K562 (cell line): ENCODE data around the gene PRKACB. TPM values are rescaled to one million over a fixed set of nuclear protein-coding genes. Genes with fewer than 3 reads are reported as not detected.

Experiments
- ATAC-seq: fragments of 200-7000 bp; cut with Tn5 transposase; 3 replicates; pipeline ENCODE4 v1.9.1; 2020; ENCODE audit warnings: moderate library complexity
- BruUV-seq: library from RNA; stranded (reverse); fragments of 400-500 nt; replicated peaks from 2 replicates; lab custom pipeline; 2021; lab: Mats Ljungman, UMichigan
- CTCF ChIA-PET: fragments of 300-600 bp; formaldehyde crosslinking; extraction: SDS; loops from one replicate; lab custom pipeline; 2021; ENCODE audit warnings: low intra/inter-chr PET ratio; lab: Yijun Ruan, JAX
- POLR2A ChIA-PET: fragments of 300-600, 350-650 bp; sonication (Branson Sonifier 250); formaldehyde crosslinking; extraction: SDS; loops from one replicate; lab custom pipeline; 2021; ENCODE audit warnings: antibody characterized with exemption, inconsistent platforms; lab: Yijun Ruan, JAX
- DNase-seq, 4 experiments: peaks; one replicate each; pipeline versions ENCODE4 v3.0.0 to v3.0.0-alpha.2; 2011 to 2018; ENCODE audit warnings: low spot score in 3 of 4, mixed read lengths in 3 of 4; ENCODE audit errors: extremely low read depth in 1 of 4
- FAIRE-seq: peaks from 2 replicates; lab custom pipeline; 2011; peaks lifted over from hg19 to GRCh38; lab: Jason Lieb, UNC
- H2AFZ ChIP-seq: 2 replicates; pipeline ENCODE4 v1.6.0; 2011; ENCODE audit warnings: low read depth, low read length, control low read depth, inconsistent platforms
- H3K27ac ChIP-seq: fragments of 200-600 bp; 3 replicates; pipeline ENCODE4 v1.8.0; 2011; ENCODE audit warnings: low read depth, mild to moderate bottlenecking, control low read depth, inconsistent platforms, low read length, moderate library complexity, mixed read lengths; ENCODE audit errors: extremely low read depth
- H3K27me3 ChIP-seq, 2 experiments: fragments of 300-600 bp in 1 of 2; 2 replicates in 1 of 2; 3 replicates in 1 of 2; pipeline versions ENCODE4 v1.6.0 to v1.8.0; 2011; ENCODE audit warnings: inconsistent platforms in 2 of 2, low read length in 2 of 2, mild to moderate bottlenecking in 1 of 2, mixed read lengths in 1 of 2, moderate library complexity in 1 of 2; ENCODE audit not compliant: control insufficient read depth in 2 of 2, insufficient read depth in 2 of 2
- H3K36me3 ChIP-seq: fragments of 300-600 bp; 3 replicates; pipeline ENCODE4 v1.8.0; 2011; ENCODE audit warnings: mild to moderate bottlenecking, low read length, inconsistent platforms; ENCODE audit not compliant: control insufficient read depth, insufficient read depth
- H3K4me1 ChIP-seq, 2 experiments: fragments of 200-600 bp in 1 of 2; replicated peaks in 1 of 2; 2 replicates in 1 of 2; 3 replicates in 1 of 2; pipeline versions ENCODE4 v1.5.1 to v1.8.0; 2011; ENCODE audit warnings: inconsistent platforms in 2 of 2, low read length in 2 of 2, mild to moderate bottlenecking in 1 of 2, mixed read lengths in 1 of 2, moderate library complexity in 1 of 2; ENCODE audit not compliant: control insufficient read depth in 2 of 2, insufficient read depth in 2 of 2
- H3K4me2 ChIP-seq: 2 replicates; pipeline ENCODE4 v1.6.1; 2011; ENCODE audit warnings: low read length, control low read depth, inconsistent platforms, mixed read lengths; ENCODE audit not compliant: insufficient read depth
- H3K4me3 ChIP-seq: fragments of 200-600 bp; sonication (generic), shearing (Covaris generic); 2 replicates; pipeline ENCODE4 v1.5.1; 2016; ENCODE audit warnings: control low read depth, inconsistent platforms
- H3K79me2 ChIP-seq: fragments of 200-600 bp; 3 replicates; pipeline ENCODE4 v1.8.0; 2011; ENCODE audit warnings: low read length, inconsistent platforms; ENCODE audit not compliant: control insufficient read depth, insufficient read depth
- H3K9ac ChIP-seq, 2 experiments: 2 replicates each; pipeline versions ENCODE4 v1.6.0 to v1.6.1; 2011; ENCODE audit warnings: low read depth in 2 of 2, low read length in 2 of 2, control low read depth in 1 of 2, inconsistent platforms in 1 of 2, mild to moderate bottlenecking in 1 of 2, mixed read lengths in 1 of 2; ENCODE audit not compliant: insufficient read depth in 1 of 2
- H3K9me1 ChIP-seq: one replicate; pipeline ENCODE4 v1.6.0; 2011; ENCODE audit warnings: inconsistent platforms, mild to moderate bottlenecking, low read length, moderate library complexity; ENCODE audit not compliant: control insufficient read depth, insufficient read depth
- H3K9me3 ChIP-seq: replicated peaks from 2 replicates; pipeline ENCODE4 v1.5.1; 2011; ENCODE audit warnings: low read depth, low read length, inconsistent platforms; ENCODE audit not compliant: control insufficient read depth, insufficient read depth
- H4K20me1 ChIP-seq: replicated peaks from 2 replicates; pipeline ENCODE4 v1.6.1; 2011; ENCODE audit warnings: low read length, inconsistent platforms, mixed read lengths; ENCODE audit not compliant: control insufficient read depth, insufficient read depth
- CBFB ChIP-seq: sonication (generic); formaldehyde crosslinking; IDR thresholded peaks from 2 replicates; pipeline ENCODE4 v1.4.0; 2020; ENCODE audit warnings: mild to moderate bottlenecking, missing genetic modification reagents
- CBX3 ChIP-seq, 2 experiments: IDR thresholded peaks; 1 replicate in 1 of 2; 2 replicates in 1 of 2; pipeline ENCODE4 v1.6.1; 2012; ENCODE audit warnings: inconsistent platforms in 2 of 2, low read length in 2 of 2, borderline replicate concordance in 1 of 2, control low read depth in 1 of 2
- FOXJ2 ChIP-seq: fragments of 200-800 bp; sonication (Bioruptor generic); IDR thresholded peaks from 2 replicates; pipeline ENCODE4 v1.6.1; 2016; ENCODE audit warnings: missing genetic modification characterization, missing compliant biosample characterization
- NCOR1 ChIP-seq: fragments of 450-650 bp; IDR thresholded peaks from 2 replicates; pipeline ENCODE4 v1.6.1; 2016; ENCODE audit warnings: mild to moderate bottlenecking, moderate library complexity
- NFIX ChIP-seq: fragments of 250-450 bp; sonication (Bioruptor Pico); IDR thresholded peaks from 2 replicates; pipeline ENCODE4 v1.4.0; 2020; ENCODE audit warnings: low read depth, mild to moderate bottlenecking, moderate library complexity
- PATZ1 ChIP-seq: fragments of 250-450 bp; sonication (Bioruptor Pico); IDR thresholded peaks from 2 replicates; pipeline ENCODE4 v1.5.0; 2020; ENCODE audit warnings: mild to moderate bottlenecking, borderline replicate concordance
- ZMIZ1 ChIP-seq, 2 experiments: fragments of 150-350 bp in 1 of 2; IDR thresholded peaks; 2 replicates each; pipeline ENCODE4 v1.6.1; 2012 to 2016; ENCODE audit warnings: low read depth in 2 of 2, low read length in 2 of 2, mild to moderate bottlenecking in 1 of 2, moderate library complexity in 1 of 2
- WGBS: fragments of 100-300 bp; shearing (Covaris generic); methylation state at CpG from one replicate; pipeline ENCODE4 v1.1.6; 2016; ENCODE audit warnings: low coverage, mixed read lengths; ENCODE audit not compliant: insufficient coverage; ENCODE audit errors: missing lambda C conversion rate; 5-methylcytosine and 5-hydroxymethylcytosine counted together
- in situ Hi-C: fragments of 300-500 bp; cut with MboI; formaldehyde crosslinking; loops from 4 replicates; pipeline ENCODE4 v1.15.0; 2018; ENCODE audit warnings: inconsistent platforms, mixed read lengths
- intact Hi-C: fragments of 100-400 bp; cut with micrococcal nuclease; formaldehyde crosslinking; loops from 2 replicates; pipeline ENCODE4 v1.14.2; 2022
- polyA plus RNA-seq, 8 experiments: library from polyadenylated mRNA; depleted of rRNA in 4 of 8; stranded (reverse) in 5 of 8; unstranded in 3 of 8; fragments of >200 nt; fragmentation: Nextera tagmentation in 2 of 8; fragmentation: Illumina TruSeq in 1 of 8; extraction: Ambion mirVana in 2 of 8; extraction: Trizol in 1 of 8; gene quantifications; 2 replicates each; pipeline versions ENCODE4 v1.2.1 to v1.2.3, GENCODE V29; 2011 to 2014; ENCODE audit warnings: inconsistent platforms in 1 of 8, missing spikeins in 1 of 8
- total RNA-seq, 7 experiments: library from RNA; depleted of rRNA in 6 of 7; stranded (reverse); fragments of >200 nt in 6 of 7; fragmentation: Illumina TruSeq in 2 of 7; extraction: Trizol in 2 of 7; gene quantifications; 2 replicates each; pipeline versions ENCODE4 v1.2.1 to v1.2.3, GENCODE V29; 2011 to 2021; ENCODE audit warnings: low replicate concordance in 1 of 7
- TF ChIP-seq, protein P1 (sequence below): fragments of 450-650 bp; IDR thresholded peaks from 2 replicates; pipeline ENCODE4 v1.6.1; 2018; ENCODE audit not compliant: partially characterized antibody
- TF ChIP-seq, protein P2 (sequence below): fragments of 250-450 bp; sonication (Bioruptor Pico); IDR thresholded peaks from 2 replicates; pipeline ENCODE4 v1.4.0; 2020
- TF ChIP-seq, protein P3 (sequence below): sonication (generic); formaldehyde crosslinking; IDR thresholded peaks from 2 replicates; pipeline ENCODE4 v1.8.0; 2022; ENCODE audit warnings: missing genetic modification reagents, mild to moderate bottlenecking, borderline replicate concordance

The PRKACB gene
- total and polyA plus RNA-seq, 9 of the 15 experiments (the other 6 are each of a cell fraction or from before 2014, with no cell fraction given): 1.1 to 5.2 (median 2.8) TPM

GRCh38 chr1:84286071-84286470, 142.0 kb downstream of the PRKACB start:
- H3K9me3 ChIP-seq: 0 out of 2 replicates have a peak, but pooled peaks cover 2% of the 10 kb centered on the region
- H3K9me1 ChIP-seq: no peaks in the 10 kb centered on the region
- WGBS: 0% methylated on average over 1 of the region's 1 CpG
- FAIRE-seq (no peak), ATAC-seq (no peak), DNase-seq (no peak)
- no peak overlapping the region for H2AFZ ChIP-seq
- H3K4me2 ChIP-seq: no peak overlapping the region
- no peaks in the 10 kb centered on the region for H3K27me3 ChIP-seq
- TF ChIP-seq ZMIZ1 (IDR thresholded peaks at IDR 0.05; ENCODE audit: low read depth in 2 of 2, low read length in 2 of 2) (no peak), CBFB (no peak), CBX3 (IDR thresholded peaks at IDR 0.05; ENCODE audit: borderline replicate concordance in 1 of 2, low read length in 2 of 2) (no peak), PATZ1 (no peak), NCOR1 (no peak), NFIX (CRISPR knock-in tag) (no peak), FOXJ2 (tag) (no peak)
- TF ChIP-seq, protein P1, sequence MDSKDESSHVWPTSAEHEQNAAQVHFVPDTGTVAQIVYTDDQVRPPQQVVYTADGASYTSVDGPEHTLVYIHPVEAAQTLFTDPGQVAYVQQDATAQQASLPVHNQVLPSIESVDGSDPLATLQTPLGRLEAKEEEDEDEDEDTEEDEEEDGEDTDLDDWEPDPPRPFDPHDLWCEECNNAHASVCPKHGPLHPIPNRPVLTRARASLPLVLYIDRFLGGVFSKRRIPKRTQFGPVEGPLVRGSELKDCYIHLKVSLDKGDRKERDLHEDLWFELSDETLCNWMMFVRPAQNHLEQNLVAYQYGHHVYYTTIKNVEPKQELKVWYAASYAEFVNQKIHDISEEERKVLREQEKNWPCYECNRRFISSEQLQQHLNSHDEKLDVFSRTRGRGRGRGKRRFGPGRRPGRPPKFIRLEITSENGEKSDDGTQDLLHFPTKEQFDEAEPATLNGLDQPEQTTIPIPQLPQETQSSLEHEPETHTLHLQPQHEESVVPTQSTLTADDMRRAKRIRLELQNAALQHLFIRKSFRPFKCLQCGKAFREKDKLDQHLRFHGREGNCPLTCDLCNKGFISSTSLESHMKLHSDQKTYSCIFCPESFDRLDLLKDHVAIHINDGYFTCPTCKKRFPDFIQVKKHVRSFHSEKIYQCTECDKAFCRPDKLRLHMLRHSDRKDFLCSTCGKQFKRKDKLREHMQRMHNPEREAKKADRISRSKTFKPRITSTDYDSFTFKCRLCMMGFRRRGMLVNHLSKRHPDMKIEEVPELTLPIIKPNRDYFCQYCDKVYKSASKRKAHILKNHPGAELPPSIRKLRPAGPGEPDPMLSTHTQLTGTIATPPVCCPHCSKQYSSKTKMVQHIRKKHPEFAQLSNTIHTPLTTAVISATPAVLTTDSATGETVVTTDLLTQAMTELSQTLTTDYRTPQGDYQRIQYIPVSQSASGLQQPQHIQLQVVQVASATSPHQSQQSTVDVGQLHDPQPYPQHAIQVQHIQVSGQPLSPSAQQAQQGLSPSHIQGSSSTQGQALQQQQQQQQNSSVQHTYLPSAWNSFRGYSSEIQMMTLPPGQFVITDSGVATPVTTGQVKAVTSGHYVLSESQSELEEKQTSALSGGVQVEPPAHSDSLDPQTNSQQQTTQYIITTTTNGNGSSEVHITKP: no peak
- TF ChIP-seq, protein P2, sequence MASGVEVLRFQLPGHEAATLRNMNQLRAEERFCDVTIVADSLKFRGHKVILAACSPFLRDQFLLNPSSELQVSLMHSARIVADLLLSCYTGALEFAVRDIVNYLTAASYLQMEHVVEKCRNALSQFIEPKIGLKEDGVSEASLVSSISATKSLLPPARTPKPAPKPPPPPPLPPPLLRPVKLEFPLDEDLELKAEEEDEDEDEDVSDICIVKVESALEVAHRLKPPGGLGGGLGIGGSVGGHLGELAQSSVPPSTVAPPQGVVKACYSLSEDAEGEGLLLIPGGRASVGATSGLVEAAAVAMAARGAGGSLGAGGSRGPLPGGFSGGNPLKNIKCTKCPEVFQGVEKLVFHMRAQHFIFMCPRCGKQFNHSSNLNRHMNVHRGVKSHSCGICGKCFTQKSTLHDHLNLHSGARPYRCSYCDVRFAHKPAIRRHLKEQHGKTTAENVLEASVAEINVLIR (CRISPR knock-in tag): no peak
- TF ChIP-seq, protein P3, sequence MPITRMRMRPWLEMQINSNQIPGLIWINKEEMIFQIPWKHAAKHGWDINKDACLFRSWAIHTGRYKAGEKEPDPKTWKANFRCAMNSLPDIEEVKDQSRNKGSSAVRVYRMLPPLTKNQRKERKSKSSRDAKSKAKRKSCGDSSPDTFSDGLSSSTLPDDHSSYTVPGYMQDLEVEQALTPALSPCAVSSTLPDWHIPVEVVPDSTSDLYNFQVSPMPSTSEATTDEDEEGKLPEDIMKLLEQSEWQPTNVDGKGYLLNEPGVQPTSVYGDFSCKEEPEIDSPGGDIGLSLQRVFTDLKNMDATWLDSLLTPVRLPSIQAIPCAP (CRISPR knock-in tag): no peak
- POLR2A ChIA-PET: no interaction called here
- intact Hi-C loops: no loop called here
- in situ Hi-C loops: no loop called here
- no peaks in the 10 kb centered on the region; a peak in 1 of 5 replicates for H3K4me1 ChIP-seq
- no peak overlapping the region for H3K27ac ChIP-seq
- no peaks in the 10 kb centered on the region for H3K79me2 ChIP-seq
- H4K20me1 ChIP-seq: no peaks in the 10 kb centered on the region
- H3K9ac ChIP-seq: no peak overlapping the region
- no TSS peak for BruUV-seq
- H3K4me3 ChIP-seq: no peak overlapping the region
- CTCF ChIA-PET: no interaction called here
- no peaks in the 10 kb centered on the region for H3K36me3 ChIP-seq
